ENCODE data around the gene S100A1.
"Not testable (repeated sequence)": the region's sequence is repeated elsewhere in the genome, so short reads cannot be mapped to it uniquely, and the experiment has no call there.

S100A1 gene

GRCh38 chr1:153627715-153628626, at the start of gene S100A1:
Gene S100A1, plus strand, starts transcription at chr1:153628434. Its CDS starts 2,088 bp downstream, at chr1:153630522.
- no peak for DNase-seq

GRCh38 chr1:153578490-153578889, 49.7 kb upstream of the S100A1 start:
- no peak for DNase-seq

GRCh38 chr1:153578936-153579335, 49.3 kb upstream of the S100A1 start:
- no peak for DNase-seq

GRCh38 chr1:153582836-153583235, 45.4 kb upstream of the S100A1 start:
- DNase-seq = not testable (repeated sequence)

GRCh38 chr1:153583514-153583913, 44.7 kb upstream of the S100A1 start:
- DNase-seq = not testable (repeated sequence)

- DNase-seq = no peak
These were observed 44.3 kb upstream of the S100A1 start for GRCh38 chr1:153583976-153584375.

- no peak for DNase-seq
These were observed 43.2 kb upstream of the S100A1 start for GRCh38 chr1:153585006-153585405.

- DNase-seq = no peak
These were observed 41.9 kb upstream of the S100A1 start for GRCh38 chr1:153586347-153586746.

- no peak for DNase-seq
These were observed 40.9 kb upstream of the S100A1 start for GRCh38 chr1:153587314-153587713.

GRCh38 chr1:153588033-153588432, 40.2 kb upstream of the S100A1 start:
- not testable (repeated sequence) for DNase-seq

- DNase-seq = no peak
These were observed 39.8 kb upstream of the S100A1 start for GRCh38 chr1:153588482-153588881.

GRCh38 chr1:153592748-153593147, 35.5 kb upstream of the S100A1 start:
- no peak for DNase-seq

GRCh38 chr1:153597206-153597605, 31.0 kb upstream of the S100A1 start:
- no peak for DNase-seq

GRCh38 chr1:153598309-153599172, 29.7 kb upstream of the S100A1 start:
- no peak for DNase-seq

- no peak for DNase-seq
These were observed 28.4 kb upstream of the S100A1 start for GRCh38 chr1:153599847-153600246.

- no peak for DNase-seq
These were observed 25.5 kb upstream of the S100A1 start for GRCh38 chr1:153602749-153603148.

- no peak for DNase-seq
These were observed 22.0 kb upstream of the S100A1 start for GRCh38 chr1:153606194-153606593.

GRCh38 chr1:153607381-153607780, 20.9 kb upstream of the S100A1 start:
- no peak for DNase-seq

GRCh38 chr1:153608089-153608682, 20.0 kb upstream of the S100A1 start:
- DNase-seq = no peak

GRCh38 chr1:153608742-153609584, 19.3 kb upstream of the S100A1 start:
- no peak for DNase-seq

GRCh38 chr1:153609585-153609907, 18.7 kb upstream of the S100A1 start:
- no peak for DNase-seq

- DNase-seq = no peak
These were observed 17.9 kb upstream of the S100A1 start for GRCh38 chr1:153610334-153610733.
